Chondrocyte (in vitro differentiated cells): ENCODE measurements around the gene DNAJC4. TPM values are rescaled to one million over a fixed set of nuclear protein-coding genes. Genes with fewer than 3 reads are reported as not detected.

Experiments used
- DNase-seq: peaks from one replicate; pipeline ENCODE4 v3.0.0; 2021; ENCODE audit warnings: mixed read lengths, low spot score
- H3K27ac Mint-ChIP-seq: one replicate; pipeline ENCODE4 v1.8.0; 2021; ENCODE audit warnings: mild to moderate bottlenecking, moderate library complexity, mixed read lengths; ENCODE audit not compliant: unreplicated experiment
- H3K27me3 Mint-ChIP-seq: 2 replicates; pipeline ENCODE4 v1.8.0; 2021; ENCODE audit warnings: low read depth, mixed read lengths
- H3K36me3 Mint-ChIP-seq: 2 replicates; pipeline ENCODE4 v1.8.0; 2021; ENCODE audit warnings: low read depth, mixed read lengths
- H3K4me1 Mint-ChIP-seq: 2 replicates; pipeline ENCODE4 v1.8.0; 2021; ENCODE audit warnings: low read depth, mild to moderate bottlenecking, mixed read lengths
- H3K4me3 Mint-ChIP-seq: one replicate; pipeline ENCODE4 v1.8.0; 2021; ENCODE audit warnings: mild to moderate bottlenecking, moderate library complexity, mixed read lengths; ENCODE audit not compliant: unreplicated experiment
- H3K9me3 Mint-ChIP-seq: 2 replicates; pipeline ENCODE4 v1.8.0; 2021; ENCODE audit warnings: low read depth, mixed read lengths
- total RNA-seq: library from RNA; stranded (reverse); gene quantifications from 3 replicates; pipeline ENCODE4 v1.2.1, GENCODE V29; 2021
- TF ChIP-seq, protein P1 (sequence below): fragments of 200-600 bp; sonication (generic); IDR thresholded peaks from 2 replicates; pipeline ENCODE4 v1.5.0; 2021; ENCODE audit warnings: antibody characterized with exemption, mild to moderate bottlenecking, moderate library complexity

DNAJC4 gene
- total RNA-seq, 1 donor from 2014 or later: 31.6 TPM

DNA sequence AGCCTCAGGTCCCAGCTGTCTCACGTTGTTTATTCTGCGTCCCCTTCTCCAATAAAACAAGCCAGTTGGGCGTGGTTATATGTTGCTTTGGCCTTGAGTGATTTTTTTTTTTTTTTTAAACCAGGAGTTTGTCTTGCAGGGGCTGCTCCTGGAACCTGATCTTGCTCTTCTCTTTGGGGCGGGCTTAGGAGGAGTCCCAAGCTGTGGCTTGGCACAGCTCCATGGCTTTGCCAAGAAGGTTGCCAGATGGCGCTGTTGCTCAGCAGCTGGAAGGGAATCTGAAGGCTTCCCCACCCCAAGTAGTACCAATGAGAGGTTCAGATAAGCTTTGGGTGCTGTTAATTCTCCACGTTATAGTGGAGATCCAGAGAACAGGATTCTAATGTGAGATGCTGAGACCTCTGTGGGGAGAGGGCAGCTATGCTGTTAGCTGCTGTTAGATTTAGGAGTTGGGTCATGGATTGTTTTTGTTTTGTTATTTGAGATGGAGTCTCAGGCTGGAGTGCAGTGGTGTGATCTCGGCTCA, 25.8 kb upstream of the DNAJC4 start:
- Mint-ChIP-seq H3K27me3 (no peaks in the 10 kb centered on the region), H3K9me3 (no peaks in the 10 kb centered on the region), H3K27ac (peak overlapping the region; percentile 55), H3K4me3 (no peak overlapping the region), H3K36me3 (peaks cover 35% of the 10 kb centered on the region), H3K4me1 (peaks cover 23% of the 10 kb centered on the region)
- TF ChIP-seq, protein P1, sequence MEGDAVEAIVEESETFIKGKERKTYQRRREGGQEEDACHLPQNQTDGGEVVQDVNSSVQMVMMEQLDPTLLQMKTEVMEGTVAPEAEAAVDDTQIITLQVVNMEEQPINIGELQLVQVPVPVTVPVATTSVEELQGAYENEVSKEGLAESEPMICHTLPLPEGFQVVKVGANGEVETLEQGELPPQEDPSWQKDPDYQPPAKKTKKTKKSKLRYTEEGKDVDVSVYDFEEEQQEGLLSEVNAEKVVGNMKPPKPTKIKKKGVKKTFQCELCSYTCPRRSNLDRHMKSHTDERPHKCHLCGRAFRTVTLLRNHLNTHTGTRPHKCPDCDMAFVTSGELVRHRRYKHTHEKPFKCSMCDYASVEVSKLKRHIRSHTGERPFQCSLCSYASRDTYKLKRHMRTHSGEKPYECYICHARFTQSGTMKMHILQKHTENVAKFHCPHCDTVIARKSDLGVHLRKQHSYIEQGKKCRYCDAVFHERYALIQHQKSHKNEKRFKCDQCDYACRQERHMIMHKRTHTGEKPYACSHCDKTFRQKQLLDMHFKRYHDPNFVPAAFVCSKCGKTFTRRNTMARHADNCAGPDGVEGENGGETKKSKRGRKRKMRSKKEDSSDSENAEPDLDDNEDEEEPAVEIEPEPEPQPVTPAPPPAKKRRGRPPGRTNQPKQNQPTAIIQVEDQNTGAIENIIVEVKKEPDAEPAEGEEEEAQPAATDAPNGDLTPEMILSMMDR: peak; percentile 84
- no peak for DNase-seq

DNA sequence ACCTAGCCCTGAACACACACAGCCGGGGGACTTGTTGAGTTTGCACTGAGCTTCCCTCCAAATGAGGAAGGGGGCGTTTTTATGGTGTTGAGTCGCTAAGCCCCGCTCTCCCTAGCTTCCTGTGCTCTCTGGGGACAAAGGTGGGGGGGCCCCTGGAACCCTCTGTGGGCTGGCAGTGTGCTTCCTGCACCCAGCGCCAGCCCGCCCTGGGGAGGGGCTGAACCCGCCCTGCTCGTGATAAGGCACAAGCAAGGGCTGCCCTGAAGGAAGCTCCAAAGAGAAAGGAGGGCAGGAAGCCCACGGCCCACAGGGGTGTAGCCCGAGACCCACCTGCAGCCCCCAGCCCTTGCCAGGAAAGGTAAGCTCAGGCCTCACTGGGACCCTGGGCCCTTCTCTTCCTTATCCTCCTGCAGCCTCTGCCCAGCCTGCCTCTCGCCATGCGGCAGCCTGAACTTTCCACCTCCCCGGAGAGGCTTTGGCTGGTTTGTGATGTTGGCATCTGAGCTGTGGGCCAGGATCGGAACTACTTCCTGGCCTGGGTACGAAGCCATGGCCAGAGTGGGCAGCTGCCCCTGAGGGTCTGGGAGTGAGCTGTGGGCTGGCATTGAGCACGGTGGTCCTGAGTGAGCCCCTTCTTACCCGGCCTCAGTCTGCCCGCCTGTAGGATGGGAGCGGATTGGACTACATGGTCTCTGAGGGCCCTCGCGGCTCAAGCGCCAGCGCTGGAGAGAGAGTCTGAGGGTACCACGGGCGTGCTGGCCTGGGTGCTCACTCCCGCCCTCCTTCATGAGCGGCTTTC, 23.7 kb upstream of the DNAJC4 start, which contains the start of gene FERMT3:
TSS of gene FERMT3 (plus strand) at position 265 of the 799 bp plus-strand sequence. CDS start 644 bp downstream, outside the sequence.
- no peaks in the 10 kb centered on the region for H3K9me3 Mint-ChIP-seq
- H3K27ac Mint-ChIP-seq: peak within 1 kb of the TSS; percentile 84
- H3K4me1 Mint-ChIP-seq: peaks cover 21% of the 10 kb centered on the region
- no peaks in the 10 kb centered on the region for H3K27me3 Mint-ChIP-seq
- peak within 1 kb of the TSS; percentile 31 for H3K4me3 Mint-ChIP-seq
- DNase-seq: no peak
- peaks cover 26% of the 10 kb centered on the region for H3K36me3 Mint-ChIP-seq
- TF ChIP-seq, protein P1: no peak

DNA sequence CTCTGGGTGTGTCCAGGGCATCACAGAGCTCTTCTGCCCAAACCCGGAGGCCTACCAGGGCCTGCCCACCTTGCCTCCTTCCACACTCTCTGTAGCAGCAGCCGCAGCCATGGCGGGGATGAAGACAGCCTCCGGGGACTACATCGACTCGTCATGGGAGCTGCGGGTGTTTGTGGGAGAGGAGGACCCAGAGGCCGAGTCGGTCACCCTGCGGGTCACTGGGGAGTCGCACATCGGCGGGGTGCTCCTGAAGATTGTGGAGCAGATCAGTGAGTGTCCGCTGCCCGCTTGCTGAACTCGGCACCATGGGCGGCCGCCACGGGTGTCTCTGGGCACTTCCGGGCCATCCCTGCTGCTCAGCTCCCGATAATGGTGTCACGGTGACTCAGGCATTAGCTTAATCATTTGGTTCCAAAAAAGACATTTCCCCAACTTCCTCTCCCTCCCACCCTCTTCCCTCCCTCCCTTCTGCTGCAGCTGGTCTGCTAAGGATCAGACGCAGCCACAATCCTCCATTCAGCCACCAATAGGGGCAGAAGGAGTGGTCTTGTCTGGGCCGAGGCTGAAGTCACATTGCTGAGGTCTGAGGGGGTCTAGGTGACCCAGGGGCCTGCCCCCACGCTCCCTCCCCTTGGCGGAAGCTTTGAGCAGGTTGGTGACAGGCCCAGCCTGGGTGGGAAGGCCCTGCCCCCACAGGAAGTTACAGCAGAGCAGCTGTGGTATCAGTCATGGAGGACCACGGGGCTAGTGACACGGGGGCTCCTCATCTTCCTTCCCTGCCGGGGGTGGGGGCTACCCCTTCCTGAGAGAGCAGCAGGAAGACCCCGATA, 22.9 kb upstream of the DNAJC4 start:
- TF ChIP-seq, protein P1: no peak
- Mint-ChIP-seq H3K27me3 (no peaks in the 10 kb centered on the region), H3K4me3 (peak overlapping the region; percentile 31), H3K4me1 (peaks cover 20% of the 10 kb centered on the region), H3K9me3 (no peaks in the 10 kb centered on the region), H3K27ac (peak overlapping the region; percentile 84), H3K36me3 (peaks cover 21% of the 10 kb centered on the region)
- DNase-seq: no peak

DNA sequence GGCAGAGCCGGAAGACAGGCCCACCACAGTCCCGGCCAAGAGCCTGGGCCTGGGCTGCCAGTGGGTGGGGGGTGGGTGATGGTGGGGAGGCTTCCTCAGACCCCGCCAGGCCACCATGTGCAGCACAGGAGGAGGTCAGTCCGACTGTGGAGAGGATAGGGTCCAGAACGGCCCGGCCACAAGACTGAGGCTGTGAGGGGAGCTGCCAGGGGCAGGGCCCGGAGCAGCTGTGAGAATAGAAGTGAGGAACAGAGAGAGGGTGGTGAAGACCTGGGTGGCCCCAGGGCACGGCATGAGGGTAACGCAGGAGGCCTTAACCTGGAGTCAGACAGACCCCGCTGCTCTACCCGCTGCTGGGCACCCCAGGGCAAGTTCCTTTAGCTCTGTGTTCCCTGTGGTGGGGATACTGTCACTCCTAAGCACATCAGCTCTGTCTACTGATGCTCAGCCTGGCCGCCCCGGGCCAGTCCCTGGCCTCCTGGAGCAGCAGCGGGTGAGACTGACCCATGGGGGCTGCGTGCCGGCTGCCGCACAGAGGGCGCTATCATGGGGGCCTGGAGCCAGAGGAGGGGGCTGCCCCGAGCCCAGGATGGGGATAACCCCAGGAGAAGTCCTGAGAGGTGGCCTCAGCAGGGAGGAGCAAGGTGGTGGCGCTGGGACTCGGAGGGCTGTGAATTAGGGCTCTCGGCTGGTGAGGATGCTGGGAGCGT, 22.1 kb upstream of the DNAJC4 start:
- peaks cover 20% of the 10 kb centered on the region for H3K4me1 Mint-ChIP-seq
- DNase-seq: no peak
- H3K27ac Mint-ChIP-seq: peak overlapping the region; percentile 84
- no peaks in the 10 kb centered on the region for H3K9me3 Mint-ChIP-seq
- peaks cover 15% of the 10 kb centered on the region for H3K36me3 Mint-ChIP-seq
- H3K4me3 Mint-ChIP-seq: no peak overlapping the region
- H3K27me3 Mint-ChIP-seq: no peaks in the 10 kb centered on the region
- TF ChIP-seq, protein P1: no peak
